ENCODE results near the gene C2orf78.
"Not testable (repeated sequence)": the region's sequence is repeated elsewhere in the genome, so short reads cannot be mapped to it uniquely, and the experiment has no call there.

DNA sequence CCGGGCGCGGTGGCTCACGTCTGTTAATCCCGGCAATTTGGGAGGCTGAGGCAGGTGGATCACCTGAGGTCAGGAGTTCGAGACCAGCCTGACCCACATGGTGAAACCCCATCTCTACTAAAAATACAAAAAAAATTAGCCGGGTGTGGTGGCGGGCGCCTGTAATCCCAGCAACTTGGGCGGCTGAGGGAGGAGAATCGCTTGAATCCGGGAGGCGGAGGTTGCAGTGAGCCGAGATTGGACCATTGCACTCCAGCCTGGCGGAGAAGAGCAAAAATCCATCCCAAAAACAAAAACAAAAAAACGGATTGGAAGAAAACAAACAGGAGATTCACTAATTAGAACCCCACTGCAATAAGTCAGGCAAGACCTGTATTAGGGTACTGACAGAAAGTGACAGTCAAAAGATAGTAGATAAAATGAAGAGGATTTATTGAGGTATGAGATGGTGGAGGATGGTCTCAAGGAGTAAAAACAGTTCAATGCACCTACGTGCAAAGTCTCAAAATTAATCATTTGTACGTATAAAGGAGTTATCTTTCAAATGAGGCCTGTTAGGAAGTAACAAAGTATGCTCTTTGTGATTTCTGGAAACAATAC is 5.0 kb upstream of the C2orf78 start:
- TF ChIP-seq POU2F2, POLR2AphosphoS5, SPI1, TAF1, POLR2A (IDR thresholded peaks at IDR 0.05; ENCODE audit: low read depth, low read length): not testable (repeated sequence)

All from GM12891 (cell line).